ENCODE data around the gene ITPR2. TPM values are rescaled to one million over a fixed set of nuclear protein-coding genes. Genes with fewer than 3 reads are reported as not detected.
"Not testable (repeated sequence)": the region's sequence is repeated elsewhere in the genome, so short reads cannot be mapped to it uniquely, and the experiment has no call there.

The ITPR2 gene
- polyA plus RNA-seq, 12 donors, result 2.6 to 10.1 (median 4.6) TPM; not detected in 1

- DNase-seq, result no peak
Observed at GRCh38 chr12:26732005-26732908, 100.7 kb downstream of the ITPR2 start.

- DNase-seq, result no peak
Observed at GRCh38 chr12:26730481-26731350, 102.3 kb downstream of the ITPR2 start.

- DNase-seq, result not testable (repeated sequence)
Observed at GRCh38 chr12:26729137-26729671, 103.8 kb downstream of the ITPR2 start.

GRCh38 chr12:26728205-26729050 lies 104.6 kb downstream of the ITPR2 start:
- no peak for DNase-seq

GRCh38 chr12:26727482-26728204 lies 105.4 kb downstream of the ITPR2 start:
- no peak for DNase-seq

GRCh38 chr12:26726956-26727355 lies 106.0 kb downstream of the ITPR2 start:
- DNase-seq, result no peak

- no peak for DNase-seq
Observed at GRCh38 chr12:26725276-26725916, 107.6 kb downstream of the ITPR2 start.

GRCh38 chr12:26724309-26724702 lies 108.7 kb downstream of the ITPR2 start:
- DNase-seq, result no peak

GRCh38 chr12:26723379-26724308 lies 109.3 kb downstream of the ITPR2 start:
- DNase-seq, result no peak

- DNase-seq, result no peak
Observed at GRCh38 chr12:26721800-26722199, 111.2 kb downstream of the ITPR2 start.

GRCh38 chr12:26719852-26720251 lies 113.1 kb downstream of the ITPR2 start:
- DNase-seq, result no peak

- DNase-seq, result no peak
Observed at GRCh38 chr12:26717757-26718156, 115.2 kb downstream of the ITPR2 start.

GRCh38 chr12:26715232-26715631 lies 117.8 kb downstream of the ITPR2 start:
- DNase-seq, result no peak

- no peak for DNase-seq
Observed at GRCh38 chr12:26713885-26714383, 119.1 kb downstream of the ITPR2 start.

GRCh38 chr12:26712892-26713291 lies 120.1 kb downstream of the ITPR2 start:
- DNase-seq, result no peak

- no peak for DNase-seq
Observed at GRCh38 chr12:26711569-26711968, 121.4 kb downstream of the ITPR2 start.

- DNase-seq, result no peak
Observed at GRCh38 chr12:26711072-26711471, 121.9 kb downstream of the ITPR2 start.

- no peak for DNase-seq
Observed at GRCh38 chr12:26705851-26706250, 127.1 kb downstream of the ITPR2 start.
